ENCODE results near the gene SNX8. TPM values are rescaled to one million over a fixed set of nuclear protein-coding genes. Genes with fewer than 3 reads are reported as not detected.

SNX8 gene
- total and polyA plus RNA-seq, 2 of the 13 experiments (the other 11 are each of a cell fraction or from before 2014, with no cell fraction given) = 20.6 to 45.2 TPM

GRCh38 chr7:2224491-2224928, 89.7 kb downstream of the SNX8 start:
- no peak overlapping the region for H3K27ac ChIP-seq (ENCODE audit: extremely low read length, insufficient read depth, low read length)
- no peak overlapping the region for H3K4me2 ChIP-seq (ENCODE audit: low read depth, low read length)
- POLR2A ChIA-PET = interaction anchor here (0.9 kb wide), 1 partner anchor 8 kb away, joined by 3 read pairs; the partner anchor contains the start of gene MAD1L1
- 100% methylated on average over 1 of the region's 13 CpGs for WGBS (ENCODE audit: low lambda C conversion rate)
- H3K27me3 ChIP-seq (ENCODE audit: control insufficient read depth in 1 of 2, insufficient read depth in 2 of 2, low read length in 2 of 2) = no peaks in the 10 kb centered on the region
- DNase-seq (ENCODE audit: low spot score) (no peak), ATAC-seq (no peak), FAIRE-seq (no peak)
- no peak overlapping the region for H3K9ac ChIP-seq (ENCODE audit: insufficient read depth, low read depth, low read length)
- H3K36me3 ChIP-seq (replicated peaks in 1 of 2; ENCODE audit: control insufficient read depth in 1 of 2, insufficient read depth in 2 of 2, low read length in 2 of 2) = peaks cover 33 to 85% of the 10 kb centered on the region in 2 experiments
- BruUV-seq (replicated peaks) = no TSS peak
- H2AFZ ChIP-seq (ENCODE audit: low read length) = no peak overlapping the region
- H3K79me2 ChIP-seq (ENCODE audit: insufficient read depth, low read length) = peaks cover 42% of the 10 kb centered on the region
- peaks cover 1% of the 10 kb centered on the region for H3K4me1 ChIP-seq (ENCODE audit: insufficient read depth, low read length)
- intact Hi-C loops (cut with micrococcal nuclease; ENCODE audit: unreplicated experiment) (no loop called here), in situ Hi-C loops (cut with HindIII; ENCODE audit: extremely low pct_ligation_motif_present, low pct_unique_long_range_greater_than_20kb) (loop anchor here (25.0 kb wide), 1 partner anchor 637 kb away; no protein-coding TSS in a partner anchor)
- TF ChIP-seq ZZZ3 (CRISPR knock-in tag; IDR thresholded peaks at IDR 0.05; ENCODE audit: borderline replicate concordance) (no peak), LCORL (IDR thresholded peaks at IDR 0.05) (no peak), LCORL (CRISPR knock-in tag; IDR thresholded peaks at IDR 0.05) (no peak), ZNF12 (CRISPR knock-in tag; IDR thresholded peaks at IDR 0.05) (no peak), KAT8 (CRISPR knock-in tag; IDR thresholded peaks at IDR 0.05) (no peak), TCF12 (IDR thresholded peaks at IDR 0.05) (no peak), TCF12 (CRISPR knock-in tag; IDR thresholded peaks at IDR 0.05) (no peak), ZNF337 (CRISPR knock-in tag; IDR thresholded peaks at IDR 0.05; ENCODE audit: borderline replicate concordance, low read depth) (no peak), E2F1 (CRISPR knock-in tag; IDR thresholded peaks at IDR 0.05) (no peak), ADNP (CRISPR knock-in tag; IDR thresholded peaks at IDR 0.05) (no peak), ZC3H4 (CRISPR knock-in tag; IDR thresholded peaks at IDR 0.05; ENCODE audit: borderline replicate concordance) (no peak), ZNF224 (CRISPR knock-in tag; IDR thresholded peaks at IDR 0.05) (no peak), ZNF552 (CRISPR knock-in tag; IDR thresholded peaks at IDR 0.05; ENCODE audit: borderline replicate concordance) (no peak), ZNF784 (CRISPR knock-in tag; IDR thresholded peaks at IDR 0.05; ENCODE audit: borderline replicate concordance) (no peak), PRPF4 (IDR thresholded peaks at IDR 0.05; ENCODE audit: low read depth, low read length, poor library complexity, severe bottlenecking) (no peak), HNF1B (CRISPR knock-in tag; IDR thresholded peaks at IDR 0.05) (no peak), GZF1 (CRISPR knock-in tag; IDR thresholded peaks at IDR 0.05) (no peak)
- TF ChIP-seq, protein P1, sequence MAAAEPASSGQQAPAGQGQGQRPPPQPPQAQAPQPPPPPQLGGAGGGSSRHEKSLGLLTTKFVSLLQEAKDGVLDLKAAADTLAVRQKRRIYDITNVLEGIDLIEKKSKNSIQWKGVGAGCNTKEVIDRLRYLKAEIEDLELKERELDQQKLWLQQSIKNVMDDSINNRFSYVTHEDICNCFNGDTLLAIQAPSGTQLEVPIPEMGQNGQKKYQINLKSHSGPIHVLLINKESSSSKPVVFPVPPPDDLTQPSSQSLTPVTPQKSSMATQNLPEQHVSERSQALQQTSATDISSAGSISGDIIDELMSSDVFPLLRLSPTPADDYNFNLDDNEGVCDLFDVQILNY (CRISPR knock-in tag; conservative IDR thresholded peaks at IDR 0.05) = no peak
- H4K20me1 ChIP-seq (ENCODE audit: insufficient read depth, low read length) = peaks cover 2% of the 10 kb centered on the region; the same call in 1 of the 2 replicates
- no peak overlapping the region for H3K4me3 ChIP-seq (replicated peaks in 1 of 3; ENCODE audit: insufficient read depth in 1 of 3, low read depth in 2 of 3, low read length in 3 of 3)
- CTCF ChIA-PET (ENCODE audit: low intra/inter-chr PET ratio, low total read pairs) = no interaction called here
- H3K9me3 ChIP-seq (ENCODE audit: low read length) = no peaks in the 10 kb centered on the region

All from HepG2 (cell line).